ENCODE data around the gene CLASP1.

DNA sequence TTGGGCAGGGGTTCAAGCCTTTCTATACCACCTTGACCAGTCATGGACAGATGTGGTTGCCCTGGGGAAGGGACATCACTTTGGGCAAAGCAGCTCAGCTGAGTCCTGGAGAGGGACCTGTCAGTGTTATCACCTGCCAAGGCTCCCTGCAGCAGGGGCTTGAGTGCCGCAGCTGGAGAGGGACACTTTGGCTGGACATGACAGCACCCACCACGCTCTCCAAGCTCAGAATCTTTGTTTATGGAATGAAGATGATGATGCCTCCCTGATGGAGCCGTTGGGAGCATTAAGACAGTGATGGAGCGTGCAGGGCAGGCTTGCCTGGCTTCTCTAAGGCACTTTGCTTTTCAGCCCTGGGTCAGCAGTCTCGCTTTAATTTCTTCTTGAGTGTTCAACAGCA, 360.0 kb downstream of the CLASP1 start:
- no peak for TF ChIP-seq ZFP3 (CRISPR knock-in tag; IDR thresholded peaks at IDR 0.05)
- TF ChIP-seq BACH2 (CRISPR knock-in tag; IDR thresholded peaks at IDR 0.05; ENCODE audit: borderline replicate concordance) = no peak
- TF ChIP-seq ZNF8 (CRISPR knock-in tag; IDR thresholded peaks at IDR 0.05) = no peak
- no peak for TF ChIP-seq ZFP30 (CRISPR knock-in tag; IDR thresholded peaks at IDR 0.05)
- TF ChIP-seq PATZ1 (CRISPR knock-in tag; IDR thresholded peaks at IDR 0.05; ENCODE audit: borderline replicate concordance) = no peak
- no peak for TF ChIP-seq CREB5 (CRISPR knock-in tag; IDR thresholded peaks at IDR 0.05; ENCODE audit: low read depth)
- TF ChIP-seq ARNTL (CRISPR knock-in tag; IDR thresholded peaks at IDR 0.05; ENCODE audit: borderline replicate concordance, low read depth) = no peak
- TF ChIP-seq ZNF70 (CRISPR knock-in tag; IDR thresholded peaks at IDR 0.05) = no peak
- no peak for TF ChIP-seq ISL1 (CRISPR knock-in tag; IDR thresholded peaks at IDR 0.05)

Measured in SK-N-SH treated with all-trans-retinoic acid at 6 μM for 48 hours (cell line).